Caco-2 (cell line): ENCODE results near the gene EEPD1. TPM values are rescaled to one million over a fixed set of nuclear protein-coding genes. Genes with fewer than 3 reads are reported as not detected.

ENCODE experiments used
- BruUV-seq: library from RNA; stranded (reverse); fragments of 400-500 nt; replicated peaks from 2 replicates; lab custom pipeline; 2021; lab: Mats Ljungman, UMichigan
- CTCF ChIA-PET: fragments of 300-600 bp; sonication (Branson Sonifier 250); formaldehyde crosslinking; loops from one replicate; lab custom pipeline; 2022; ENCODE audit warnings: antibody characterized with exemption; lab: Charles Lee
- POLR2A ChIA-PET: fragments of 300-600 bp; sonication (Branson Sonifier 250); formaldehyde crosslinking; loops from one replicate; lab custom pipeline; 2022; ENCODE audit warnings: antibody characterized with exemption; lab: Charles Lee
- DNase-seq, 2 experiments: peaks; one replicate each; pipeline versions ENCODE4 v3.0.0 to v3.0.0-alpha.2; 2020 to 2022
- H3K27me3 ChIP-seq: replicated peaks from 2 replicates; pipeline ENCODE4 v1.6.0; 2011; ENCODE audit warnings: low read length; ENCODE audit not compliant: control insufficient read depth, insufficient read depth
- H3K36me3 ChIP-seq: 2 replicates; pipeline ENCODE4 v1.5.1; 2011; ENCODE audit warnings: low read length; ENCODE audit not compliant: control insufficient read depth, insufficient read depth
- H3K4me1 ChIP-seq: fragments of 250-450 bp; sonication (Bioruptor Pico); 2 replicates; pipeline ENCODE4 v1.5.1; 2020; ENCODE audit warnings: mild to moderate bottlenecking
- H3K4me3 ChIP-seq: 2 replicates; pipeline ENCODE4 v1.5.1; 2011; ENCODE audit warnings: low read depth, mild to moderate bottlenecking, control low read depth, low read length
- H3K9me3 ChIP-seq: fragments of 250-450 bp; sonication (Bioruptor Pico); 2 replicates; pipeline ENCODE4 v1.5.1; 2020; ENCODE audit warnings: mild to moderate bottlenecking, moderate library complexity
- H3K27ac Mint-ChIP-seq: one replicate; pipeline ENCODE4 v1.8.0; 2022; ENCODE audit warnings: mixed read lengths; ENCODE audit not compliant: unreplicated experiment
- H3K27me3 Mint-ChIP-seq: one replicate; pipeline ENCODE4 v1.8.0; 2022; ENCODE audit warnings: mixed read lengths; ENCODE audit not compliant: insufficient read depth, unreplicated experiment
- H3K36me3 Mint-ChIP-seq: one replicate; pipeline ENCODE4 v1.8.0; 2022; ENCODE audit warnings: mild to moderate bottlenecking, mixed read lengths; ENCODE audit not compliant: insufficient read depth, unreplicated experiment
- H3K4me1 Mint-ChIP-seq: one replicate; pipeline ENCODE4 v1.8.0; 2022; ENCODE audit warnings: low read depth, mixed read lengths; ENCODE audit not compliant: unreplicated experiment
- H3K4me3 Mint-ChIP-seq: one replicate; pipeline ENCODE4 v1.8.0; 2022; ENCODE audit warnings: mild to moderate bottlenecking, moderate library complexity, mixed read lengths; ENCODE audit not compliant: unreplicated experiment
- H3K9me3 Mint-ChIP-seq: one replicate; pipeline ENCODE4 v1.8.0; 2022; ENCODE audit warnings: mixed read lengths; ENCODE audit not compliant: unreplicated experiment
- CTCF ChIP-seq, 2 experiments: fragments of 200-600 bp in 1 of 2; IDR thresholded peaks; 1 replicate in 1 of 2; 2 replicates in 1 of 2; pipeline versions ENCODE4 v1.5.1 to v1.8.0; 2011 to 2022; ENCODE audit warnings: antibody characterized with exemption in 1 of 2, control low read depth in 1 of 2, inconsistent platforms in 1 of 2, low read depth in 1 of 2, low read length in 1 of 2, mild to moderate bottlenecking in 1 of 2, moderate library complexity in 1 of 2; ENCODE audit not compliant: insufficient read depth in 1 of 2, severe bottlenecking in 1 of 2, unreplicated experiment in 1 of 2
- intact Hi-C: fragments of 100-400 bp; cut with micrococcal nuclease; formaldehyde crosslinking; loops from one replicate; pipeline ENCODE4 v1.10.0; 2022; ENCODE audit not compliant: unreplicated experiment
- total RNA-seq: library from RNA; stranded (reverse); gene quantifications from 2 replicates; pipeline ENCODE4 v1.2.3, GENCODE V29; 2022

Gene EEPD1
- total RNA-seq, 1 experiment from 2014 or later = 1.8 TPM

- POLR2A ChIA-PET = no interaction called here
- H3K4me1 Mint-ChIP-seq = no peaks in the 10 kb centered on the region
- H3K9me3 Mint-ChIP-seq = no peaks in the 10 kb centered on the region
Observed at GRCh38 chr7:36131026-36131425, 22.0 kb upstream of the EEPD1 start.

GRCh38 chr7:36131499-36131898 is 21.6 kb upstream of the EEPD1 start:
- intact Hi-C loops = no loop called here
- ChIA-PET POLR2A (no interaction called here), CTCF (interaction anchor here (1.4 kb wide), 1 partner anchor 160 kb away, joined by 5 read pairs; no protein-coding TSS in a partner anchor)
- H3K4me3 Mint-ChIP-seq = no peak overlapping the region
- TF ChIP-seq CTCF (IDR thresholded peaks at IDR 0.05; ENCODE audit: insufficient read depth in 1 of 2, low read depth in 1 of 2, low read length in 1 of 2, severe bottlenecking in 1 of 2, unreplicated experiment in 1 of 2) = no peak
- Histone ChIP-seq H3K27me3 (no peaks in the 10 kb centered on the region; the same call in none of the 2 replicates), H3K4me3 (no peak overlapping the region), H3K36me3 (no peaks in the 10 kb centered on the region), H3K4me1 (no peaks in the 10 kb centered on the region), H3K9me3 (no peaks in the 10 kb centered on the region)
- H3K4me1 Mint-ChIP-seq = no peaks in the 10 kb centered on the region
- BruUV-seq = no TSS peak
- peaks cover 3% of the 10 kb centered on the region for H3K27me3 Mint-ChIP-seq
- H3K27ac Mint-ChIP-seq = no peak overlapping the region
- H3K36me3 Mint-ChIP-seq = no peaks in the 10 kb centered on the region
- H3K9me3 Mint-ChIP-seq = no peaks in the 10 kb centered on the region
- no peak for DNase-seq

More at GRCh38 chr7:36131026-36131425, 22.0 kb upstream of the EEPD1 start:
- BruUV-seq = no TSS peak
- intact Hi-C loops = no loop called here
- no peaks in the 10 kb centered on the region; the same call in none of the 2 replicates for H3K27me3 ChIP-seq
- H3K4me1 ChIP-seq = no peaks in the 10 kb centered on the region
- no peak overlapping the region for H3K27ac Mint-ChIP-seq
- no peak for TF ChIP-seq CTCF (IDR thresholded peaks at IDR 0.05; ENCODE audit: insufficient read depth in 1 of 2, low read depth in 1 of 2, low read length in 1 of 2, severe bottlenecking in 1 of 2, unreplicated experiment in 1 of 2)
- no peak for DNase-seq
- H3K36me3 Mint-ChIP-seq = no peaks in the 10 kb centered on the region
- H3K4me3 Mint-ChIP-seq = no peak overlapping the region
- H3K27me3 Mint-ChIP-seq = peaks cover 3% of the 10 kb centered on the region
- H3K36me3 ChIP-seq = no peaks in the 10 kb centered on the region
- CTCF ChIA-PET = no interaction called here
- H3K9me3 ChIP-seq = no peaks in the 10 kb centered on the region
- no peak overlapping the region for H3K4me3 ChIP-seq

- H3K4me1 ChIP-seq = no peaks in the 10 kb centered on the region
- Mint-ChIP-seq H3K27me3 (peaks cover 3% of the 10 kb centered on the region), H3K9me3 (no peaks in the 10 kb centered on the region), H3K36me3 (no peaks in the 10 kb centered on the region), H3K4me1 (no peaks in the 10 kb centered on the region), H3K27ac (no peak overlapping the region), H3K4me3 (no peak overlapping the region)
- no peaks in the 10 kb centered on the region for H3K36me3 ChIP-seq
- CTCF ChIA-PET = interaction anchor here (1.4 kb wide), 1 partner anchor 160 kb away, joined by 5 read pairs; no protein-coding TSS in a partner anchor
- intact Hi-C loops = loop anchor here (1.0 kb wide), 1 partner anchor 159 kb away; no protein-coding TSS in a partner anchor
- H3K9me3 ChIP-seq = no peaks in the 10 kb centered on the region
- H3K27me3 ChIP-seq = no peaks in the 10 kb centered on the region; the same call in none of the 2 replicates
- no peak for DNase-seq
- TF ChIP-seq CTCF (IDR thresholded peaks at IDR 0.05; ENCODE audit: insufficient read depth in 1 of 2, low read depth in 1 of 2, low read length in 1 of 2, severe bottlenecking in 1 of 2, unreplicated experiment in 1 of 2) = no peak
- BruUV-seq = no TSS peak
- POLR2A ChIA-PET = no interaction called here
- no peak overlapping the region for H3K4me3 ChIP-seq
Observed at GRCh38 chr7:36132012-36132411, 21.0 kb upstream of the EEPD1 start.
